ENCODE results near the gene SEC31A.
"Not testable (repeated sequence)": the region's sequence is repeated elsewhere in the genome, so short reads cannot be mapped to it uniquely, and the experiment has no call there.

Gene SEC31A

GRCh38 chr4:82885410-82885809 is 5.5 kb downstream of the SEC31A start:
- DNase-seq (ENCODE audit: low read depth): no peak
- no peak for TF ChIP-seq CTCF (IDR thresholded peaks at IDR 0.05; ENCODE audit: control insufficient read depth, extremely low read depth, insufficient read depth)
- H3K4me3 ChIP-seq (ENCODE audit: low read depth, low read length): no peak overlapping the region

DNA sequence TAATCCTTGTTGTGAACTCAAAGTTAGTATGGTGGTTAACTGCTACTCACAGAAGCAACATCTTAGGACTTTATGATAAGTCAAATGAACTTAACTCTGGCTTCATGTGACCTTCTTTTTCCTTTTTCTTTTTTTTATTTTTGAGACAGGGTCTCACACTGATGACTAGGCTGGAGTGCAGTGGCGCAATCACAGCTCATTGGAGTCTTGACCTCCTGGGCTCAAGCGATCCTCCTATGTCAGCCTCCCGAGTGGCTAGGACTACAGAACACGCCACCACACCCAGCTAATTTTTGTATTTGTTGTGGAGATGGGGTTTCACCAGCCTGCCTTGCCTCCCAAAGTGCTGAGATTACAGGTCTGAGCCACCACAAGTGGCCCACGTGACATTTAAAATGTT is 22.4 kb downstream of the SEC31A start:
- H3K4me3 ChIP-seq (ENCODE audit: low read depth, low read length): no peak overlapping the region
- TF ChIP-seq CTCF (IDR thresholded peaks at IDR 0.05; ENCODE audit: control insufficient read depth, extremely low read depth, insufficient read depth): no peak
- DNase-seq (ENCODE audit: low read depth): no peak

DNA sequence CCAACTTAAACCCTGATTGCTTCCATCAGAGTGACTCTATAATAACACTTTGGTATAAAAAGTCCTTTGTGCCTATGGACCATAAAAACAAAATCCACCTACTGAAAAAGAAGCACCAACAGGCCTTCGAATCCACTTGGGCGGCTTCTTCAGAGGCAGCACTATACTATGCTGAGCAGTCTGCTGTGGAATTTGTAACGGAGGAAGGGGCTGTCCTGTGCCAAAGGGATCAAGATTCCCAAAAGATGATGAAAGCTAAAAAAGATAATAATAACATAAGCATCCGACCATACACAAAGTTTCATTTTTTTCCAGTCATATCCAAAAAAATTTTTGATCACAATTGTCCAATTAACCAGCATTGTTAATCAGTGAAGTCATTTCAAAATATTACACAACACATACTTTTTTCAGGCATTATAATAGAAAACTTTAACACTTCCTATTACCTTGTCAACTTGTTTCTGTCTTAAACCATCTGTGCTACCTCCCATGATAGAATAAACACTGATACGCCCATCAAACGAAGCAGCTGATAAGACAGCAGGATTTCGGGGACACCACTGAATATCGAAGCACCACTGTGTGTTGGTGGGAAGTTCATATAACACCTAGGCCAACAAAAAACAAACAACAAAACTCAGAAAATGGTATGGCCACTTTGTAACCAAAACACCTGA is 24.1 kb downstream of the SEC31A start:
- no peak for TF ChIP-seq CTCF (IDR thresholded peaks at IDR 0.05; ENCODE audit: control insufficient read depth, extremely low read depth, insufficient read depth)
- no peak overlapping the region for H3K4me3 ChIP-seq (ENCODE audit: low read depth, low read length)
- DNase-seq (ENCODE audit: low read depth): no peak

DNA sequence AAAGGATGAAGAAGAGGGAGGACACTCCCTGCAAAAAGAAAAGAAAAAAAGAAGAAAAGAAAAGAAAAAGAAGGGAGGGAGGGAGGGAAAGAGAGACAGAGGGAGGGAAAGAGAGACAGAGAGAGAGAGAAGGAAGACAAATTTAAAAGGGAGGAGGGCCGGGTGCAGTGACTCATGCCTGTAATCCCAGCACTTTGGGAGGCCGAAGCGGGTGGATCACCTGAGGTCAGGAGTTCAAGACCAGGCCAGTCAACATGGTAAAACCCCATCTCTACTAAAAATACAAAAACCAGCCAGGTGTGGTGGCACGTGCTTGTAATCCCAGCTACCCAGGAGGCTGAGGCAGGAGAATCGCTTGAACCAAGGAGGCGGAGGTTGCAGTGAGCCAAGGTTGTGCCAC is 24.9 kb downstream of the SEC31A start:
- not testable (repeated sequence) for DNase-seq (ENCODE audit: low read depth); H3K4me3 ChIP-seq (ENCODE audit: low read depth, low read length)

DNA sequence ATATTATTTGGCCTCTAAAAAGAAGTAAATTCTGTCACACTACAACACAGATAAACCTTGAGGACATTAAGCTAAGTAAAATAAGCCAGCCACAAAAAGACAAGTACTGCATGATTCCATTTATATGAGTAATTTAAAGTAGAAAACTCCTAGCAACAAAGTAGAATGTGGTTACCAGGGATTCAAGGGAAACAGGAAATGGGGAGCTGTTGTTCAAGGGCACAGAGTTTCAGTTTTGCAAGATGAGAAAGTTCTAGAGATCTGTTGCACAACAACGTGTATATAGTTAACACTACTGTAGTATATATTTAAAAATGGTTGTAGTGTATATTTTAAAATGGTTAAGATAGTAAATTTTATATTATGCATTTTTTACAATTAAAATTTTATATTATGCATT is 25.4 kb downstream of the SEC31A start:
- no peak for DNase-seq (ENCODE audit: low read depth)
- no peak for TF ChIP-seq CTCF (IDR thresholded peaks at IDR 0.05; ENCODE audit: control insufficient read depth, extremely low read depth, insufficient read depth)
- H3K4me3 ChIP-seq (ENCODE audit: low read depth, low read length): no peak overlapping the region

- no peak overlapping the region for H3K4me3 ChIP-seq (ENCODE audit: low read depth, low read length)
- no peak for TF ChIP-seq CTCF (IDR thresholded peaks at IDR 0.05; ENCODE audit: control insufficient read depth, extremely low read depth, insufficient read depth)
- no peak for DNase-seq (ENCODE audit: low read depth)
These were observed 26.5 kb downstream of the SEC31A start for GRCh38 chr4:82864336-82864979.

DNA sequence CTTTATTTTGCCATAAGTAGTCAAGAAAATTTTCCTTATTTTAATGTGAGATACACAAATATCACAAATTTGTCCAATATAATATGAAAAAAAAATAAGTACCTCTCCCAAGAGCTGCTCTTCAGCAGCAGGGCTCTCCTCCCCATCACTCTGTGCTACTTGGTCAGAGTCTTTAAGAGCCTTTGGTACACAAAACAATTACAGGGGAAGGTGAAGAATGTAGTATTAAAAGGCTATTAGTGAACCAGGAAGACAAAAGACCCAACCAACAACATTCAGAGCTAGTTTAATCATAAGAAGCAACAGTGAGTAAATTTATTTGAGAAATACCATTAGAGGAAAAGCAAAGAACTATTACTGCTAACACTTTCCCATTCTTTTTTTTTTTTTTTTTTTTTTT is 29.4 kb downstream of the SEC31A start:
- DNase-seq (ENCODE audit: low read depth): no peak
- no peak overlapping the region for H3K4me3 ChIP-seq (ENCODE audit: low read depth, low read length)
- TF ChIP-seq CTCF (IDR thresholded peaks at IDR 0.05; ENCODE audit: control insufficient read depth, extremely low read depth, insufficient read depth): no peak

- not testable (repeated sequence) for H3K4me3 ChIP-seq (ENCODE audit: low read depth, low read length); DNase-seq (ENCODE audit: low read depth)
These were observed 30.5 kb downstream of the SEC31A start for GRCh38 chr4:82860487-82860886.
